Memory B cell (primary cell): Measurements from ENCODE around the gene SIRT6.
"Not testable (repeated sequence)": the region's sequence is repeated elsewhere in the genome, so short reads cannot be mapped to it uniquely, and the experiment has no call there.

Source experiments
- ATAC-seq: fragments of 150-1000 bp; cut with Tn5 transposase; 2 replicates; pipeline ENCODE4 v1.10.0; 2021; ENCODE audit warnings: low read depth, mild to moderate bottlenecking, moderate library complexity
- DNase-seq, 2 donors: peaks; one replicate each; pipeline ENCODE4 v3.0.0; 2022; ENCODE audit warnings: low spot score in 2 of 2
- H3K27ac Mint-ChIP-seq: one replicate; pipeline ENCODE4 v1.8.0; 2022; ENCODE audit warnings: mild to moderate bottlenecking, moderate library complexity, mixed read lengths
- H3K27me3 Mint-ChIP-seq: one replicate; pipeline ENCODE4 v1.8.0; 2022; ENCODE audit warnings: mixed read lengths
- H3K36me3 Mint-ChIP-seq: one replicate; pipeline ENCODE4 v1.8.0; 2022; ENCODE audit warnings: mild to moderate bottlenecking, mixed read lengths
- H3K4me1 Mint-ChIP-seq: one replicate; pipeline ENCODE4 v1.8.0; 2022; ENCODE audit warnings: mixed read lengths
- H3K4me3 Mint-ChIP-seq: one replicate; pipeline ENCODE4 v1.8.0; 2022; ENCODE audit warnings: mild to moderate bottlenecking, moderate library complexity, mixed read lengths
- H3K9me3 Mint-ChIP-seq: one replicate; pipeline ENCODE4 v1.8.0; 2022; ENCODE audit warnings: mixed read lengths

SIRT6 gene

DNA sequence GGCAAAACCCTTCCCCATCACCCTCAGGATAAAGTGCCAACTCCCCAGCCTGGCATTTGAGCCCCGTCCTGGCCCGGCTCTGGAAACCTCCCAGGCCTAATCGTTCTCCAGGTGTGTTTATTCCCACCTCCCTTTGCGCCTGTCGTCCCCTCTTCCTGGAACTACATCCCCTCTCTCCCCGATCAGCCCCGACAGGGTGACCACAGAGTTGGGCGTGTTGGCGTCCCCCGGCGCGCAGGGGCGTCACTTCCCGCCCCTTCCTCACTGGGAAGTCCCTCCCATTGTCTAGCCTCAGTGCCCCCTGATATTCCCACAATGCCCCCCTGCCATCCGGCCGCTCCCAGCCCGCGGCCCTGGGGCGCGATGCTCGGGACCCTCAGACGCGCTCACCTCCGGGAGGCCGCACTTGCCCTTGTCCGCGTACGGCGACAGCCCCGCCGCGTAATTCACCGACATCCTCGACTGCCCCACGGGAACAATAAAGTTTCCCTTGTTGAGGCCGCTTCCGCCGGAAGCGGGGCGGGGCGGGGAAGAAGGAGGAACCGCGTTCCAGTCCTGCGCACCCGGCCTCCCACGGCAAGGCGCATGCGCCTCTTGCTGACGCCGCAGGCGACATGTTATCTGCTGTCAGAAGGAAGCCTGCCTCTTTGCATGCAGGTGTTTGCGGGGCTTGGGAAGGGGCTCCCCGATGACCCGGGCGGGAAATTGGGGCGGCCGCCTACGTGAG is at the start of gene SIRT6, which contains the start of gene ANKRD24:
Gene SIRT6 (minus strand): TSS at position 480 of the 727 bp plus-strand sequence. CDS start 24 bp downstream, at position 456.
Gene ANKRD24 (plus strand): TSS at position 606 of the 727 bp plus-strand sequence. CDS start 3,737 bp downstream, outside the sequence.
- H3K4me1 Mint-ChIP-seq: peaks cover 42% of the 10 kb centered on the region
- peak; percentile 88 to 94 for DNase-seq
- ATAC-seq: peak; percentile 86
- H3K9me3 Mint-ChIP-seq: peaks cover 2% of the 10 kb centered on the region
- H3K27me3 Mint-ChIP-seq: peaks cover 10% of the 10 kb centered on the region
- H3K4me3 Mint-ChIP-seq: peak within 1 kb of the TSS; percentile 100
- H3K36me3 Mint-ChIP-seq: peaks cover 17% of the 10 kb centered on the region
- H3K27ac Mint-ChIP-seq: peak within 1 kb of the TSS; percentile 97

DNA sequence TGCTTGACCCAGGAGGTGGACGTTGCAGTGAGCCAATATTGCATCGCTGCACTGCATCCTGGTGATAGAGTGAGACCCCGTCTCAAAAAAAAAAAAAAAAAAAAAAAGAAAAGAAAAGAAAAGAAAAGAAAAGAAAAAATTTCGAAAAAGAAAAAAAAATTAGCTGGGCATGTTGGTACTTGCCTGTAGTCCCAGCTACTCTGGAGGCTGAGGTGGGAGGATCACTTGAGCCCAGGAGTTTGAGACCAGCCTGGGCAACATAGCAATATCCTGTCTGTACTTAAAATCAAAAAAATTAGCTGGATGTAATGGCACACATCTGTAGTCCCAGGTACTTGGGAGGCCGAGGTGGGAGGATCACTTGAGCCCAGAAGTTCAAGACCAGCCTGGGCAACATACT is 49.8 kb upstream of the SIRT6 start:
- not testable (repeated sequence) for H3K27me3 Mint-ChIP-seq, ATAC-seq, DNase-seq, H3K36me3 Mint-ChIP-seq, H3K27ac Mint-ChIP-seq, H3K9me3 Mint-ChIP-seq, H3K4me3 Mint-ChIP-seq, H3K4me1 Mint-ChIP-seq

DNA sequence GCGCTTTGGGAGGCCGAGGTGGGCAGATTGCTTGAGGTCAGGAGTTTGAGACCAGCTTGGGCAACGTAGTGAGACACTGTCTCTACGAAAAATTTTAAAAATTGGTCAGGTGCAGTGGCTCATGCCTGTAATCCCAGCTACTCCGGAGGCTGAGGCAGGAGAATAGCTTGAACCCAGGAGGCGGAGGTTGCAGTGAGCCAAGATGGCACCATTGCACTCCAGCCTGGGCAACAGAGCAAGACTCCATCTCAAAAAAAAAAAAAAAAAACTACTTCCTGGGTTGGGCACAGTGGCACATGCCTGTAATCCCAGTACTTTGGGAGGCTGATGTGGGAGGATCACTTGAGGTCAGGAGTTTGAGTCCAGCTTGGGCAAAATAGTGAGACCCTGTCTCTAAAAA is 49.2 kb upstream of the SIRT6 start:
- H3K27ac Mint-ChIP-seq, H3K4me3 Mint-ChIP-seq, ATAC-seq, H3K27me3 Mint-ChIP-seq, DNase-seq, H3K4me1 Mint-ChIP-seq, H3K9me3 Mint-ChIP-seq, H3K36me3 Mint-ChIP-seq: not testable (repeated sequence)

DNA sequence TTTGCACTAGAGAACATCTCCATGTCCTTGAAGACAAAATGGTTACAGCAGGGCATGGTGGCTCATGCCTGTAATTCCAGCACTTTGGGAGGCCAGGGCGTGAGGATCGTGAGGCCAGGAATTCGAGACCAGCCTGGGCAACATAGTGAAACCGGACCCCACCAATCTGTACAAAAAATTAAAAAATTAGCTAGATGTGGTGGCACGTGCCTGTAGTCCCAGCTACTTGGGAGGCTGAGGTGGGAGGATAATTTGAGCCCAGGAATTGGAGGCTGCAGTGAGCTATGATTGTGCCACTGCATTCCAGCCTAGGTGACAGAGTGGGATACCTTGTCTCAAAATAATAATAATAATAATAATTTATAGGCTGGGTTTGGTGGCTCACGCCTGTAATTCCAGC is 47.9 kb upstream of the SIRT6 start:
- not testable (repeated sequence) for H3K9me3 Mint-ChIP-seq, DNase-seq, H3K27ac Mint-ChIP-seq, H3K36me3 Mint-ChIP-seq, H3K27me3 Mint-ChIP-seq, ATAC-seq, H3K4me1 Mint-ChIP-seq
- peak overlapping the region; percentile 37 for H3K4me3 Mint-ChIP-seq

DNA sequence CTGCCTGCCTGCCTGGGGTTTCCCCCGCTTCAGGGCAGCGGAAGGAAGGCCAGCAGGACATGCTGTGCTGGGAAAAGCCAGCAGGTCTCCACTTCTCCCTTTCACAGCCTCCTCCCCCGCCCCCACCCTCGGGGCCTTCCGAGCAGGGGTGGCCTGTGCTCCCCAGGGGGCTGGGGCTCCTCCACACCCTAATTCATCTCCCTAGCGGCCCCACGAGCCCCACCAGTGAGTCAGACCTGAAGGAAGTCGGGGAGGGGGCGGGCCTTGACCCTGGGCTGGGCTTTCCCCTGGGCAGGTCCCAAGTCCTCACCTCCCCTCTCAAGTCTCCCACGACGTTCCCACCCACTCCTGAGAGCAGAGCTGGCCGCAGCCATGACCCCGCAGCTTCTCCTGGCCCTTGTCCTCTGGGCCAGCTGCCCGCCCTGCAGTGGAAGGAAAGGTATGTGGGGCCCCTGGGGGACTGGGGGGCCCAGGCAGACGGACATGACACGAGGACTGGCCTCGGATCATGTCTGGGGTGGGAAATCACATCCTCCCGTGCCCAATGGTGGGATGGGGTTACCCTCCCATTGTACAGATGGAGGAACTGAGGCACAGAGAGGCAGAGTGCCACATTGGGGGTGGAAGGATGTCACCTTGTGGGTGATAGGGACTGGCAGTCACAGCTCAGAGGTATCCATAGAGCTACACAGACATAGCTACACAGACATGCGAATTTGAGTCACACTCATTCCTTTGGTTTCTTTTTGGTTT is 47.0 kb upstream of the SIRT6 start, which contains the start of gene EBI3:
Gene EBI3 (plus strand): TSS at position 345 of the 753 bp plus-strand sequence. CDS start 28 bp downstream, at position 373.
- peak; percentile 84 for ATAC-seq
- H3K4me3 Mint-ChIP-seq: peak within 1 kb of the TSS; percentile 37
- DNase-seq: peak; percentile 57 to 59
- H3K4me1 Mint-ChIP-seq: peaks cover 9% of the 10 kb centered on the region
- peaks cover 4% of the 10 kb centered on the region for H3K36me3 Mint-ChIP-seq
- H3K9me3 Mint-ChIP-seq: no peaks in the 10 kb centered on the region
- H3K27ac Mint-ChIP-seq: no peak within 1 kb of the TSS
- peaks cover 4% of the 10 kb centered on the region for H3K27me3 Mint-ChIP-seq

DNA sequence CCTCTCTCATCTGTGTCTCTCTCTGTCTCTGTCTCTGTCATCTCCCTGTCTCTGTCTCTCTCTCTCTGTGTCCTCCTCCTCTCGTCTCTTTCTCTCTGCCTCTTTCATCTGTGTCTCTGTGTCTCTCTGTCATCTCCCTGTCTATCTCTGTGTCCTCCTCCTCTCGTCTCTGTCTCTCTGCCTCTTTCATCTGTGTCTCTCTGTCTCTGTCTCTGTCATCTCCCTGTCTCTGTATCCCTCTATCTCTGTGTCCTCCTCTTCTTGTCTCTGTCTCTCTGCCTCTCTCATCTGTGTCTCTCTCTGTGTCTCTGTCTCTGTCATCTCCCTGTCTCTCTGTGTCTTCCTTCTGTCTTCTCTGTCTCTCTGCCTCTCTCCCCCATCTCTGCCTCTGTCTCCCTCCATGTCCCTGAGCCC is 46.4 kb upstream of the SIRT6 start:
- no peak for ATAC-seq
- Mint-ChIP-seq H3K4me3 (no peak overlapping the region), H3K27me3 (peaks cover 4% of the 10 kb centered on the region), H3K4me1 (peaks cover 9% of the 10 kb centered on the region), H3K36me3 (peaks cover 4% of the 10 kb centered on the region), H3K27ac (no peak overlapping the region), H3K9me3 (no peaks in the 10 kb centered on the region)
- DNase-seq: no peak

GRCh38 chr19:4227771-4228170 is 45.4 kb upstream of the SIRT6 start:
- Mint-ChIP-seq H3K27ac (no peak overlapping the region), H3K27me3 (peaks cover 2% of the 10 kb centered on the region), H3K36me3 (peaks cover 2% of the 10 kb centered on the region), H3K4me3 (no peak overlapping the region), H3K4me1 (peaks cover 7% of the 10 kb centered on the region), H3K9me3 (no peaks in the 10 kb centered on the region)
- no peak for DNase-seq
- no peak for ATAC-seq

DNA sequence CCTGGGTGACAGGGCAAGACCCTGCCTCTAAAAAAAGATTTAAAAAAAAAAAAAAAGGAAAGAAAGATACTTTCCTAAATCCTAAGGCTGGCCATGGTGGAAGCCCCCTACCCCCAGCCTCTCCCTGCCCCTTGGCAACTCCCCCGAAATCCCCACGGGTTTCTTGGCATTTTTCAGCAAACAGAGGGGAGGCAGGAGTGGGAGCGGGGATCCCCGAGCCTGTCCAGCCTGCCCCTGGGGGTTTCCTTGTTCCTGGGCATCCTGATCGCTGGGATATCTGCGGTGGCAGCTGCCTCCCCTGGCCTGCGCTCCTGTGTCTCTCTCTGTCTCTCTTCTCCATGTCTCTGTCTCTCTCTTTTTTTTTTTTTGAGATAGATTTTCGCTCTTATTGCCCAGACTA is 43.5 kb upstream of the SIRT6 start:
- Mint-ChIP-seq H3K27me3 (peaks cover 2% of the 10 kb centered on the region), H3K4me3 (no peak overlapping the region), H3K27ac (no peak overlapping the region), H3K9me3 (no peaks in the 10 kb centered on the region), H3K4me1 (peaks cover 12% of the 10 kb centered on the region), H3K36me3 (peaks cover 2% of the 10 kb centered on the region)
- no peak for ATAC-seq
- DNase-seq: no peak

- Mint-ChIP-seq H3K4me3 (no peak overlapping the region), H3K4me1 (peaks cover 10% of the 10 kb centered on the region), H3K36me3 (peaks cover 2% of the 10 kb centered on the region), H3K27ac (no peak overlapping the region), H3K9me3 (no peaks in the 10 kb centered on the region), H3K27me3 (peaks cover 2% of the 10 kb centered on the region)
- DNase-seq (no peak), ATAC-seq (no peak)
These were observed 42.1 kb upstream of the SIRT6 start for GRCh38 chr19:4224470-4224869.

DNA sequence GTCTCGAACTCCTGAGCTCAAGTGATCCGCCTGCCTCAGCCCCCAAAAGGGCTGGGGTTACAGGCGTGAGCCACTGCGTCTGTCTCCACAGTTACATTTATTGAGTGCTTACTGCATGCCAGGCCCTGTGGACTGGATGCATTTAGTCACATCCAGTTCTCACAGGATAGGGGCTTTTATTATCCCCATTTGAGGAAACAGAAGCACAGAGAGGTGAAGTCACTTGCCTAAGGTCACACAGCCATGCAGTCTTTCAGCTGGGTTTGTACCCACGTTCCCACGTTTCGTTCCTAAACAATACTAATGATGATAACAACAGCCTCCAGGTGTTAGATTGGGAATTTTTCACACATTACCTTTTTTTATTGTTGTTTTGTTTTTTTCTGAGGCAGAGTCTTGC is 37.8 kb upstream of the SIRT6 start:
- Mint-ChIP-seq H3K27ac (no peak overlapping the region), H3K36me3 (no peaks in the 10 kb centered on the region), H3K4me3 (no peak overlapping the region), H3K27me3 (no peaks in the 10 kb centered on the region), H3K9me3 (no peaks in the 10 kb centered on the region), H3K4me1 (peaks cover 5% of the 10 kb centered on the region)
- DNase-seq (no peak), ATAC-seq (no peak)

DNA sequence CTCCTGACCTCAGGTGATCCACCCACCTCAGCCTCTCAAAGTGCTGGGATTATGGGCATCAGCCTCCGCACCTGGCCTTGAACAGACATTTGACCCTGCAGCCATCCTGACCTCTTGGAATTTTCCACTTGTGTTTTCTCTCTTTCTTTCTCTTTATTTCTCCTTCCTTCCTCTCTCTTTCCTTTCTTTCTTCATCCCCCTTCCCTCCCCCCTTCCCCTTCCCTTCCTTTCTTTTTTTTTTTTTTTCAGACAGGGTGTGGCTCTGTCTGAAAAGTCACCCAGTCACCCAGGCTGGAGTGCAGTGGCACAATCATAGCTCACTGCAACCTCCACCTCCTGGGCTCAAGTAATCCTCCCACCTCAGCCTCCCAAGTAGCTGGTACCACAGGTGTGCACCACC is 36.2 kb upstream of the SIRT6 start:
- DNase-seq, ATAC-seq, H3K36me3 Mint-ChIP-seq, H3K4me3 Mint-ChIP-seq, H3K9me3 Mint-ChIP-seq, H3K27me3 Mint-ChIP-seq, H3K27ac Mint-ChIP-seq: not testable (repeated sequence)
- peaks cover 13% of the 10 kb centered on the region for H3K4me1 Mint-ChIP-seq

- Mint-ChIP-seq H3K36me3 (no peaks in the 10 kb centered on the region), H3K27ac (no peak overlapping the region), H3K9me3 (no peaks in the 10 kb centered on the region), H3K27me3 (peaks cover 4% of the 10 kb centered on the region), H3K4me1 (peaks cover 17% of the 10 kb centered on the region), H3K4me3 (no peak overlapping the region)
- ATAC-seq: no peak
- DNase-seq: no peak
These were observed 35.3 kb upstream of the SIRT6 start for GRCh38 chr19:4217429-4218264.

- Mint-ChIP-seq H3K4me3 (no peak overlapping the region), H3K27me3 (peaks cover 8% of the 10 kb centered on the region), H3K9me3 (no peaks in the 10 kb centered on the region), H3K36me3 (no peaks in the 10 kb centered on the region), H3K4me1 (peaks cover 15% of the 10 kb centered on the region), H3K27ac (no peak overlapping the region)
- ATAC-seq (no peak), DNase-seq (no peak)
These were observed 34.5 kb upstream of the SIRT6 start for GRCh38 chr19:4216846-4217245.

DNA sequence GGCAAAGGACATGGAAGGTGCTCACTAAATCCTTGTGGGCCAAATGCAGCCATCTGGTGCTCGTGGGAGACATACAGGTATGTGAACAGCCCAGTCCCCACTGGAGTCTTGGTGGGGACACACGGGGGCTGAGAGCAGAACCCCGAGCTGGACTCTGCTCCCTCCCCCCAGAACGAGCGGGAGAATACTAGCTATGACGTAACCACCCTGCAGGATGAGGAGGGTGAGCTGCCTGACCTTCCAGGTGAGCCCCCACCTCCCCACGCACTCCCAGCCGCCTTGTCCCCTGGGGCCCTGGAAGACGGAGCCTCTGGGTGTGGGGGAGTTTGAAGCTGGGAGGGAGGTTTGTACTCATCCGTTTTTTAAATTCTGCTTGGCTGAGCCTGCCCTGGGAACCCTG is 33.4 kb upstream of the SIRT6 start:
- Mint-ChIP-seq H3K27ac (no peak overlapping the region), H3K36me3 (no peaks in the 10 kb centered on the region), H3K27me3 (peaks cover 11% of the 10 kb centered on the region), H3K4me1 (peaks cover 13% of the 10 kb centered on the region), H3K4me3 (no peak overlapping the region), H3K9me3 (no peaks in the 10 kb centered on the region)
- ATAC-seq: no peak
- DNase-seq: no peak
